CD8-positive, alpha-beta memory T cell (primary cell): ENCODE measurements around the gene EIF1AD. TPM values are rescaled to one million over a fixed set of nuclear protein-coding genes. Genes with fewer than 3 reads are reported as not detected.
A peak's percentile ranks its signal among the peaks of the same experiment; 100 is the strongest.
"Not testable (repeated sequence)": the region's sequence is repeated elsewhere in the genome, so short reads cannot be mapped to it uniquely, and the experiment has no call there.

Experiments
- CTCF ChIA-PET: fragments of 350-600 bp; sonication (Branson Sonifier 250); formaldehyde crosslinking; loops from one replicate; lab custom pipeline; 2021; ENCODE audit warnings: antibody characterized with exemption; lab: Charles Lee
- POLR2A ChIA-PET: fragments of 350-600 bp; sonication (Branson Sonifier 250); formaldehyde crosslinking; loops from one replicate; lab custom pipeline; 2021; ENCODE audit warnings: antibody characterized with exemption; lab: Charles Lee
- DNase-seq, 5 donors: peaks; one replicate each; pipeline versions ENCODE4 v3.0.0 to v3.0.0-alpha.2; 2020 to 2022; ENCODE audit warnings: mixed read lengths in 1 of 5
- H3K27ac ChIP-seq: one replicate; pipeline ENCODE4 v1.7.0; 2013; ENCODE audit warnings: low read depth, mild to moderate bottlenecking, low read length, moderate library complexity
- H3K27me3 ChIP-seq: 2 replicates; pipeline ENCODE4 v1.7.0; 2013; ENCODE audit warnings: low read length, mild to moderate bottlenecking; ENCODE audit not compliant: insufficient read depth, poor library complexity, severe bottlenecking
- H3K36me3 ChIP-seq: 2 replicates; pipeline ENCODE4 v1.7.0; 2013; ENCODE audit warnings: mild to moderate bottlenecking, low read length, moderate library complexity; ENCODE audit not compliant: insufficient read depth
- H3K4me1 ChIP-seq: 2 replicates; pipeline ENCODE4 v1.7.0; 2013; ENCODE audit warnings: mild to moderate bottlenecking, low read length, moderate library complexity; ENCODE audit not compliant: insufficient read depth
- H3K4me3 ChIP-seq: 2 replicates; pipeline ENCODE4 v1.7.0; 2013; ENCODE audit warnings: mild to moderate bottlenecking, low read length
- H3K9me3 ChIP-seq: 2 replicates; pipeline ENCODE4 v1.7.0; 2013; ENCODE audit warnings: mild to moderate bottlenecking, low read length
- H3K27ac Mint-ChIP-seq, 8 donors: one replicate each; pipeline ENCODE4 v1.8.0; 2020 to 2021; ENCODE audit warnings: mixed read lengths in 8 of 8, mild to moderate bottlenecking in 6 of 8, inconsistent platforms in 3 of 8, moderate library complexity in 3 of 8
- H3K27me3 Mint-ChIP-seq, 2 donors: one replicate each; pipeline ENCODE4 v1.8.0; 2020 to 2021; ENCODE audit warnings: mixed read lengths in 2 of 2, mild to moderate bottlenecking in 1 of 2, moderate library complexity in 1 of 2
- H3K36me3 Mint-ChIP-seq, 3 donors: one replicate each; pipeline ENCODE4 v1.8.0; 2020 to 2021; ENCODE audit warnings: mixed read lengths in 3 of 3, inconsistent platforms in 1 of 3, mild to moderate bottlenecking in 1 of 3
- H3K4me1 Mint-ChIP-seq, 3 donors: one replicate each; pipeline ENCODE4 v1.8.0; 2020 to 2021; ENCODE audit warnings: mixed read lengths in 3 of 3, inconsistent platforms in 1 of 3, mild to moderate bottlenecking in 1 of 3
- H3K4me3 Mint-ChIP-seq, 7 donors: one replicate each; pipeline ENCODE4 v1.8.0; 2020 to 2021; ENCODE audit warnings: mixed read lengths in 7 of 7, mild to moderate bottlenecking in 6 of 7, moderate library complexity in 4 of 7, inconsistent platforms in 2 of 7
- H3K9me3 Mint-ChIP-seq, 5 donors: one replicate each; pipeline ENCODE4 v1.8.0; 2020 to 2022; ENCODE audit warnings: mixed read lengths in 5 of 5, mild to moderate bottlenecking in 3 of 5, moderate library complexity in 2 of 5, inconsistent platforms in 1 of 5
- polyA plus RNA-seq: library from polyadenylated mRNA; unstranded; fragments of 300-500 nt; fragmentation: Illumina TruSeq; gene quantifications from one replicate; pipeline ENCODE4 v1.2.3, GENCODE V29; 2021
- total RNA-seq, 2 experiments: library from RNA; stranded (reverse); gene quantifications; one replicate each; pipeline ENCODE4 v1.2.3, GENCODE V29; 2021

The EIF1AD gene
- total and polyA plus RNA-seq, 3 experiments from 2014 or later, result 16.1 to 81.3 (median 81.2) TPM

DNA sequence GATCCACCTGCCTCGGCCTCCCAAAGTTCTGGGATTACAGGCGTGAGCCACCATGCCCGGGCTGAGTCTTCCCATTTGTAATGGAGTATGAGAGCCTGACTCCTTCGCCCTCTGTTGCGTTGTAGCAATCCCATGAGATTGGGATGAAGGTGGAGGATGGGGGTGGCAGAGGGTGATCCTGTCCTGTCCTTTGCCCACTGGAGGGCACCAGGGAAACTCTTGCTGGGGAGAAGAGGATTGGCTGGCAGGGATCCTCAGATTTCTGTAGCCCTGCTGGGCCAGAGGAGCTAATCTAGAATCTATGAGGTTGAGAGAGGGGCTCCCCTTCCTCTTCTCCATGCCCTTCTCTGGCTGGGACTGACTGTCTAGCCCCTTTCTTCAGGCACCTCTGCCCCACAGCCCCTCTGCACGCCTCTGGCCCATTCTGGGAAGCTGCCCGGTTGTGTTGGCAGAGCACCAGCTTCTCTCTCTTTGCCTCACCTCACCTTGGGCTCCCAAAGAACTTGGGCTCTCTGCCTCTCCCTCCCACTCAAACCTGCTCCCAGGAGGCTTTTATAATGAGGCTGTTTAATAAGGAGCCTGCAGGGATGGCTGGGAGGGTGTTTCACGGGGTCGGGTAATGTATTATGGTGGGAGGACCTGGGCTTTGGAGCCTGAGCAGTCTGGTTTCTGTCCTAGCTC is 33.8 kb upstream of the EIF1AD start:
- CTCF ChIA-PET, result interaction anchor here (2.5 to 2.6 kb wide), 2 partner anchors 9 to 13 kb away, joined by 8 to 9 read pairs; no protein-coding TSS in a partner anchor
- Histone ChIP-seq H3K4me3 (no peak overlapping the region), H3K27me3 (no peaks in the 10 kb centered on the region), H3K9me3 (no peaks in the 10 kb centered on the region), H3K4me1 (no peaks in the 10 kb centered on the region), H3K27ac (no peak overlapping the region), H3K36me3 (no peaks in the 10 kb centered on the region)
- no peaks in the 10 kb centered on the region for H3K4me1 Mint-ChIP-seq
- no peak for DNase-seq
- peaks cover 11% of the 10 kb centered on the region in 2 donors for H3K27me3 Mint-ChIP-seq
- POLR2A ChIA-PET, result no interaction called here
- no peaks in the 10 kb centered on the region for H3K36me3 Mint-ChIP-seq
- no peak overlapping the region for H3K4me3 Mint-ChIP-seq
- peak overlapping the region in 1 of 8 donors; percentile 43 for H3K27ac Mint-ChIP-seq
- H3K9me3 Mint-ChIP-seq, result no peaks in the 10 kb centered on the region

GRCh38 chr11:66032957-66033735 is 31.2 kb upstream of the EIF1AD start:
- no peak overlapping the region for H3K4me3 ChIP-seq
- H3K4me1 ChIP-seq, result no peaks in the 10 kb centered on the region
- no peaks in the 10 kb centered on the region for H3K9me3 ChIP-seq
- H3K27ac ChIP-seq, result no peak overlapping the region
- Mint-ChIP-seq H3K9me3 (no peaks in the 10 kb centered on the region), H3K4me3 (no peak overlapping the region), H3K4me1 (no peaks in the 10 kb centered on the region), H3K27ac (no peak overlapping the region), H3K27me3 (peaks cover 3 to 8% of the 10 kb centered on the region in 2 donors), H3K36me3 (no peaks in the 10 kb centered on the region)
- DNase-seq, result no peak
- no peaks in the 10 kb centered on the region for H3K36me3 ChIP-seq
- CTCF ChIA-PET, result no interaction called here
- POLR2A ChIA-PET, result interaction anchor here (0.7 kb wide), 1 partner anchor 11 kb away, joined by 7 read pairs; no protein-coding TSS in a partner anchor
- no peaks in the 10 kb centered on the region for H3K27me3 ChIP-seq

- no peak for DNase-seq
Observed at GRCh38 chr11:66026017-66026529, 24.1 kb upstream of the EIF1AD start, which contains the start of gene CATSPER1. CATSPER1 (minus strand) TSS chr11:66026479; CDS start chr11:66026379, 100 bp downstream.

DNA sequence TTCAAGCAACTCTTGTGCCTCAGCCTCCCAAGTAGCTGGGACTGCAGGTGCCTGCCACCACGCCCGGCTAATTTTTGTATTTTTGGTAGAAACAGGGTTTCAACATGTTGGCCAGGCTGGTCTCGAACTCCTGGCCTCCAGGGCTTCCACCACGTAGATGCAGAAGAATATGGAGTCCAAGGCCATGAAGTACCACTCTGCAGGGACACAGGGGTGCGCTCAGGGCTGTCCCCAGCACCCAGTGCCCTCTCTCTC is 21.2 kb upstream of the EIF1AD start:
- H3K36me3 ChIP-seq, H3K9me3 Mint-ChIP-seq, H3K27me3 Mint-ChIP-seq, DNase-seq, H3K27ac Mint-ChIP-seq, POLR2A ChIA-PET, H3K4me1 ChIP-seq, H3K4me3 Mint-ChIP-seq, H3K4me1 Mint-ChIP-seq, H3K9me3 ChIP-seq, H3K27ac ChIP-seq, H3K4me3 ChIP-seq, H3K27me3 ChIP-seq, H3K36me3 Mint-ChIP-seq: not testable (repeated sequence)
- CTCF ChIA-PET, result interaction anchor here (1.2 to 2.2 kb wide), 18 partner anchors 7 to 435 kb away, joined by 3 to 22 read pairs (median 5); partner anchors contain the start of genes CCDC85B, CST6, FIBP and KAT5

More at GRCh38 chr11:66026017-66026529, 24.1 kb upstream of the EIF1AD start, which contains the start of gene CATSPER1:
- no peaks in the 10 kb centered on the region for H3K36me3 Mint-ChIP-seq
- H3K9me3 ChIP-seq, result no peaks in the 10 kb centered on the region
- peaks cover 5 to 8% (median 6%) of the 10 kb centered on the region in 3 donors for H3K4me1 Mint-ChIP-seq
- CTCF ChIA-PET, result interaction anchor here (1.0 to 1.2 kb wide), 2 partner anchors 142 to 314 kb away, joined by 3 read pairs; partner anchors contain the start of gene KAT5
- H3K27me3 ChIP-seq, result no peaks in the 10 kb centered on the region
- peak within 1 kb of the TSS in 1 of 8 donors; percentile 47 for H3K27ac Mint-ChIP-seq
- H3K4me3 Mint-ChIP-seq, result peak within 1 kb of the TSS in 1 of 7 donors; percentile 68
- no peak within 1 kb of the TSS for H3K4me3 ChIP-seq
- POLR2A ChIA-PET, result no interaction called here
- no peaks in the 10 kb centered on the region for H3K36me3 ChIP-seq
- peaks cover 3 to 8% of the 10 kb centered on the region in 2 donors for H3K27me3 Mint-ChIP-seq
- H3K4me1 ChIP-seq, result peaks cover 7% of the 10 kb centered on the region
- H3K27ac ChIP-seq, result no peak within 1 kb of the TSS
- H3K9me3 Mint-ChIP-seq, result no peaks in the 10 kb centered on the region

GRCh38 chr11:66022401-66023185 is 20.6 kb upstream of the EIF1AD start:
- H3K9me3 Mint-ChIP-seq, result no peaks in the 10 kb centered on the region
- ChIA-PET CTCF (interaction anchor here (0.6 to 2.2 kb wide), 31 partner anchors 8 to 434 kb away, joined by 3 to 22 read pairs (median 4); partner anchors contain the start of genes BANF1, CCDC85B, CST6 and FIBP), POLR2A (interaction anchor here (0.6 to 1.1 kb wide), 3 partner anchors 11 to 311 kb away, joined by 3 to 17 read pairs (median 7); no protein-coding TSS in a partner anchor)
- Histone ChIP-seq H3K27ac (no peak overlapping the region), H3K4me3 (no peak overlapping the region), H3K27me3 (no peaks in the 10 kb centered on the region), H3K36me3 (no peaks in the 10 kb centered on the region), H3K9me3 (no peaks in the 10 kb centered on the region), H3K4me1 (peaks cover 7% of the 10 kb centered on the region)
- peaks cover 3 to 8% of the 10 kb centered on the region in 2 donors for H3K27me3 Mint-ChIP-seq
- peak overlapping the region in 5 of 7 donors; percentile 27 to 51 (median 28) for H3K4me3 Mint-ChIP-seq
- H3K36me3 Mint-ChIP-seq, result no peaks in the 10 kb centered on the region
- H3K4me1 Mint-ChIP-seq, result peaks cover 5 to 9% (median 6%) of the 10 kb centered on the region in 3 donors
- DNase-seq, result peak; percentile 63 to 80 (median 71)
- H3K27ac Mint-ChIP-seq, result no peak overlapping the region

DNA sequence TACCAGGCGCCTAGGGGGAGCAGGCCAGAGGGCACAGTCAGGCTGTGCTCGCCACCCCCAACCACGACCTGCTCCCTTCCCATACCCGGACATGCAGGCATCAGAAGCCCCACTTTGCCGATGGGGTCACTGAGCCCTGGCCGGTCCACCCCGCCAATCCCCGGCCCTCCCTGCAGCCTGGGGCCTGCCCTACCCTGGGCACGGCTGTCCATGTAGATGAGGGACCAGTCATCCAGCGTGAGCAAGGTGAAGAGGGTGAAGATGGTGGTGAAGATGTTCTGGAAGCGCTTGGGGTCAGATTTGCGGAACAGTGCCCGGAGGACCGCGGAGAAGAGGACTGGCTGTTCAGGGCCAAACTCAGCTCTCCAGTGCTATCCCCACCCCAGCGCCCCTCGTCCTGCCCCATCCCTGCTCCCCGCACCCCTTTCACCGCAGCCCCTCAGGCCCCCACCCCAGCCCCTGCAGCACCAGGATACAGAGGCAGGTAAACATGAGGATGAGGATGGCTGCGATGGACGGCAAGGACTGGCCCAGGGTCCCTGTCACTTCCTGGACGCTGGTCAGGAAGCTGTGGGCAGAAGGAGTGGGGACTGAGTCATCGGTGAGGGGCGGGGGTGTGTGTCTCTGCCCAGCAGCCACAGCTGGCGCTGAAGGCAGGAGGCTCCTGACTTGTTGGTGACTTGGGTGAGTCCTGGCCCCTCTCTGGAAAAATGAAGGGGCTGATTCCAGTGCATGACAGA is 18.8 kb upstream of the EIF1AD start:
- DNase-seq, result no peak
- H3K27ac ChIP-seq, result no peak overlapping the region
- H3K9me3 Mint-ChIP-seq, result no peaks in the 10 kb centered on the region
- no peaks in the 10 kb centered on the region for H3K9me3 ChIP-seq
- ChIA-PET CTCF (no interaction called here), POLR2A (no interaction called here)
- H3K27ac Mint-ChIP-seq, result no peak overlapping the region
- peaks cover 2 to 8% of the 10 kb centered on the region in 2 donors for H3K27me3 Mint-ChIP-seq
- H3K36me3 ChIP-seq, result no peaks in the 10 kb centered on the region
- H3K4me1 Mint-ChIP-seq, result peaks cover 5 to 9% (median 6%) of the 10 kb centered on the region in 3 donors
- H3K4me3 Mint-ChIP-seq, result no peak overlapping the region
- peaks cover 7% of the 10 kb centered on the region for H3K4me1 ChIP-seq
- no peaks in the 10 kb centered on the region for H3K27me3 ChIP-seq
- H3K4me3 ChIP-seq, result no peak overlapping the region
- no peaks in the 10 kb centered on the region for H3K36me3 Mint-ChIP-seq

- Mint-ChIP-seq H3K4me3 (no peak overlapping the region), H3K36me3 (no peaks in the 10 kb centered on the region), H3K27me3 (peaks cover under 1 to 8% of the 10 kb centered on the region in 2 donors), H3K9me3 (no peaks in the 10 kb centered on the region), H3K27ac (no peak overlapping the region), H3K4me1 (peaks cover 5 to 9% (median 6%) of the 10 kb centered on the region in 3 donors)
- Histone ChIP-seq H3K36me3 (no peaks in the 10 kb centered on the region), H3K4me3 (no peak overlapping the region), H3K9me3 (no peaks in the 10 kb centered on the region), H3K27ac (no peak overlapping the region), H3K4me1 (peaks cover 7% of the 10 kb centered on the region), H3K27me3 (no peaks in the 10 kb centered on the region)
- DNase-seq, result no peak
- ChIA-PET CTCF (no interaction called here), POLR2A (no interaction called here)
Observed at GRCh38 chr11:66020212-66020611, 18.3 kb upstream of the EIF1AD start.
